ENCODE measurements around the gene C19orf47.

GRCh38 chr19:40331052-40331451 lies 17.1 kb downstream of the C19orf47 start:
- no peak for TF ChIP-seq CTCF (IDR thresholded peaks at IDR 0.05; ENCODE audit: extremely low read depth in 1 of 2, insufficient read depth in 1 of 2, low read depth in 1 of 2, low read length in 2 of 2)
- TF ChIP-seq POLR2AphosphoS5 (IDR thresholded peaks at IDR 0.05; ENCODE audit: insufficient read depth, low read depth, low read length) = no peak
- TF ChIP-seq POLR2A (IDR thresholded peaks at IDR 0.05; ENCODE audit: low read depth, low read length) = no peak

All from endothelial cell of umbilical vein (primary cell).